Colonic mucosa (tissue), 4 donors: Measurements from ENCODE around the gene PSMD13. TPM values are rescaled to one million over a fixed set of nuclear protein-coding genes. Genes with fewer than 3 reads are reported as not detected.

Experiments used
- DNase-seq: peaks from one replicate; pipeline ENCODE4 v3.0.0-alpha.2; 2020
- H3K27ac ChIP-seq: fragments of 200-600 bp; one replicate; pipeline ENCODE4 v1.8.0; 2021
- H3K27me3 ChIP-seq: fragments of 200-600 bp; one replicate; pipeline ENCODE4 v1.8.0; 2021
- H3K36me3 ChIP-seq: fragments of 200-600 bp; one replicate; pipeline ENCODE4 v1.8.0; 2021
- H3K4me1 ChIP-seq: fragments of 200-600 bp; one replicate; pipeline ENCODE4 v1.8.0; 2021; ENCODE audit warnings: mild to moderate bottlenecking
- H3K4me3 ChIP-seq: fragments of 200-600 bp; one replicate; pipeline ENCODE4 v1.8.0; 2021
- H3K9ac ChIP-seq, 2 donors: one replicate each; pipeline ENCODE4 v1.7.0; 2013; ENCODE audit warnings: control low read depth in 2 of 2, low read depth in 2 of 2, low read length in 2 of 2
- H3K9me3 ChIP-seq: fragments of 200-600 bp; one replicate; pipeline ENCODE4 v1.8.0; 2021
- CTCF ChIP-seq: fragments of 200-600 bp; IDR thresholded peaks from one replicate; pipeline ENCODE4 v1.8.0; 2022; ENCODE audit warnings: antibody characterized with exemption, mild to moderate bottlenecking
- intact Hi-C: fragments of 100-400 bp; cut with DNase I; formaldehyde crosslinking; loops from one replicate; pipeline ENCODE4 v1.14.1; 2022
- total RNA-seq, 2 donors: library from RNA; stranded (reverse); fragmentation: NEBNext Ultra II Directional in 1 of 2; extraction: Animal tissue kit (Norgen Biotek cat#: 25700) in 1 of 2; gene quantifications; one replicate each; pipeline ENCODE4 v1.2.1, GENCODE V29; 2021
- donor health status: healthy.
- donor health status: DM: no; HTN: no; CAD: no.
- donor health status: DM: no; HTN: no; CAD: no.

Gene PSMD13
- total RNA-seq, 2 donors from 2014 or later = 99.0 to 145 TPM

DNA sequence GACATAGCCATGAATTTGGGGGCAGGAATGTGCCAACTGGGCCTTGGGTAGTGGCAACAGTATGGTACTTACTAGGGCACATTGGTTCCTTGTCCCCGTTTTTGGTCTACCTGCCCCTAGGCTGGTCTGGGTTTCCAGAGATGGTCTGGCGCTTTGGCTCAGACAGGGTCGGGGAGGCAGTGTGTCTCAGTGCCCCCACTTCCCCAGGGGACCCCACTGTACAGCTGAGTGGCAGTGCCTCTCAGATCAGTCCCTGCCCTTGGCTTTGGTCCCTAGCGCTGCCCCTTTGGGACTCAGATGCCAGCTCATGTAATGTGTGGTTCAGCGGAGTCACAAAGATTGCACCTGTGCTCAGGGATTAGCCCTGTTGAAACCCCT, 26.0 kb upstream of the PSMD13 start:
- intact Hi-C loops = no loop called here
- peaks cover 17% of the 10 kb centered on the region for H3K4me1 ChIP-seq
- peak; percentile 13 for DNase-seq
- no peak for TF ChIP-seq CTCF
- H3K27me3 ChIP-seq = no peaks in the 10 kb centered on the region
- H3K27ac ChIP-seq = no peak overlapping the region
- no peak overlapping the region for H3K4me3 ChIP-seq
- no peaks in the 10 kb centered on the region for H3K9me3 ChIP-seq
- H3K9ac ChIP-seq = no peak overlapping the region
- H3K36me3 ChIP-seq = peaks cover 26% of the 10 kb centered on the region

DNA sequence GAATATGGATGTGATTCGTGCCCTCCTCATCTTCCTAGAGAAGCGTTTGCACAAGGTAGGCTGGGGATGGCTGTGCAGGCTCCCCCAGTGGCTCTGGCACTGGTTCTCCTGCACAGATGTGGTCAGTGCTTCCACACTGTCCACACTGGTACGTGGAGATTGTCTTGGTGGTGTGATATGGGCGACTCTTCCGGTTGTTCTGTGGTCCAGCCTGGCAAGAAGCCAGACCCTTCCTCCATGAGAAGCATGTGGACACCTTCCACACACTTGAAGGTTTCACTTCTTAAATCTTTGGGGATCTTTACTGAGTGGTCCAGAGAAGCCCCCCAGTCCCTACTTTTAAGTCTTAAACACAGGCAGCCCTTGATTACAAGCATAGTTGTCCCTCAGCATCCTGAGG, 25.5 kb upstream of the PSMD13 start:
- Histone ChIP-seq H3K9ac (no peak overlapping the region), H3K27me3 (no peaks in the 10 kb centered on the region), H3K9me3 (no peaks in the 10 kb centered on the region), H3K27ac (no peak overlapping the region), H3K4me1 (peaks cover 13% of the 10 kb centered on the region), H3K36me3 (peaks cover 26% of the 10 kb centered on the region), H3K4me3 (no peak overlapping the region)
- intact Hi-C loops = no loop called here
- DNase-seq = no peak
- no peak for TF ChIP-seq CTCF

- Histone ChIP-seq H3K4me1 (peaks cover 13% of the 10 kb centered on the region), H3K9ac (no peak overlapping the region), H3K36me3 (peaks cover 26% of the 10 kb centered on the region), H3K4me3 (no peak overlapping the region), H3K27me3 (no peaks in the 10 kb centered on the region), H3K9me3 (no peaks in the 10 kb centered on the region), H3K27ac (no peak overlapping the region)
- intact Hi-C loops = no loop called here
- no peak for DNase-seq
- no peak for TF ChIP-seq CTCF
Observed at GRCh38 chr11:211741-212140, 25.0 kb upstream of the PSMD13 start.

DNA sequence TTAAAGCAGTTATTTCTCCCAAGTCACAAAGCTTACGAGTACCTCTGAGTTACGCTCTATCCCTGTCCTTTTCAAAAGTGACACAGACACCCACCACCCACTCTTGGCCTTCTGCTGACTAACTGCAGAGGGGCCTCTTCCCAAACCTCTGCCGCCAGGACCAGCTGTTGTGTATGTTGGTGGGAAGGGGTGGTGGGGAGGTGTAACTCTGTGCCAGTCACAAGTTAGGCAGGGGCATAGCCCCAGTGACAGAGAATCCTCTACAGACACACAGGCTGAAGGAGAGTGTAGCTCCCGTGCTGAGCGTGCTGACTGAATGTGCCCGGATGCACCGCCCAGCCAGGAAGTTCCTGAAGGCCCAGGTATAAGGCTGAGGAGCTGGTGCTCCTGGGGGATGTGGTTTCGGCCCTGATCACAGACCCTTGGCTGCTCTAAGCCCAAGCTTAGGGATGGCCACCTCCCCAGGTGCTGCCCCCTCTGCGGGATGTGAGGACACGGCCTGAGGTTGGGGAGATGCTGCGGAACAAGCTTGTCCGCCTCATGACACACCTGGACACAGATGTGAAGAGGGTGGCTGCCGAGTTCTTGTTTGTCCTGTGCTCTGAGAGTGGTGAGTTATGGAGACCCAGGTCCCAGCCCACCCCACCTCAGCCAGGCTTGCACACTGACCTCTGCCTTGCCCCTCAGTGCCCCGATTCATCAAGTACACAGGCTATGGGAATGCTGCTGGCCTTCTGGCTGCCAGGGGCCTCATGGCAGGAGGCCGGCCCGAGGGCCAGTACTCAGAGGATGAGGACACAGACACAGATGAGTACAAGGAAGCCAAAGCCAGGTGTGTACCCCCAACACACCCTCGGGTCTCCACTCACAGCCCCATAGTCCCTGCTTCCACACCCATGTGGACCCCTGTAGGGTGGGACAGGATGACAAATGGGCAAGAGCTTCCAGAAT, 24.4 kb upstream of the PSMD13 start:
- intact Hi-C loops = no loop called here
- Histone ChIP-seq H3K4me1 (peaks cover 13% of the 10 kb centered on the region), H3K27ac (no peak overlapping the region), H3K27me3 (no peaks in the 10 kb centered on the region), H3K4me3 (no peak overlapping the region), H3K9me3 (no peaks in the 10 kb centered on the region), H3K9ac (no peak overlapping the region), H3K36me3 (peaks cover 26% of the 10 kb centered on the region)
- DNase-seq = no peak
- TF ChIP-seq CTCF = no peak

- intact Hi-C loops = no loop called here
- Histone ChIP-seq H3K4me1 (peaks cover 13% of the 10 kb centered on the region), H3K36me3 (peaks cover 26% of the 10 kb centered on the region), H3K27me3 (no peaks in the 10 kb centered on the region), H3K4me3 (no peak overlapping the region), H3K27ac (no peak overlapping the region), H3K9me3 (no peaks in the 10 kb centered on the region), H3K9ac (no peak overlapping the region)
- no peak for DNase-seq
- no peak for TF ChIP-seq CTCF
Observed at GRCh38 chr11:213111-213510, 23.7 kb upstream of the PSMD13 start.
